HG03064 (cell line): ENCODE data around the gene FRMD4B.

Experiments used
- ATAC-seq: cut with Tn5 transposase; IDR thresholded peaks from one replicate; pipeline ENCODE4 v1.9.1; 2021; ENCODE audit warnings: low read depth; ENCODE audit not compliant: unreplicated experiment

Gene FRMD4B

GRCh38 chr3:69385723-69386555 lies at the start of gene FRMD4B:
FRMD4B (minus strand) TSS chr3:69386088; CDS start chr3:69385989, 99 bp downstream.
- ATAC-seq: no peak

GRCh38 chr3:69433969-69434325 lies 48.1 kb upstream of the FRMD4B start:
- no peak for ATAC-seq

DNA sequence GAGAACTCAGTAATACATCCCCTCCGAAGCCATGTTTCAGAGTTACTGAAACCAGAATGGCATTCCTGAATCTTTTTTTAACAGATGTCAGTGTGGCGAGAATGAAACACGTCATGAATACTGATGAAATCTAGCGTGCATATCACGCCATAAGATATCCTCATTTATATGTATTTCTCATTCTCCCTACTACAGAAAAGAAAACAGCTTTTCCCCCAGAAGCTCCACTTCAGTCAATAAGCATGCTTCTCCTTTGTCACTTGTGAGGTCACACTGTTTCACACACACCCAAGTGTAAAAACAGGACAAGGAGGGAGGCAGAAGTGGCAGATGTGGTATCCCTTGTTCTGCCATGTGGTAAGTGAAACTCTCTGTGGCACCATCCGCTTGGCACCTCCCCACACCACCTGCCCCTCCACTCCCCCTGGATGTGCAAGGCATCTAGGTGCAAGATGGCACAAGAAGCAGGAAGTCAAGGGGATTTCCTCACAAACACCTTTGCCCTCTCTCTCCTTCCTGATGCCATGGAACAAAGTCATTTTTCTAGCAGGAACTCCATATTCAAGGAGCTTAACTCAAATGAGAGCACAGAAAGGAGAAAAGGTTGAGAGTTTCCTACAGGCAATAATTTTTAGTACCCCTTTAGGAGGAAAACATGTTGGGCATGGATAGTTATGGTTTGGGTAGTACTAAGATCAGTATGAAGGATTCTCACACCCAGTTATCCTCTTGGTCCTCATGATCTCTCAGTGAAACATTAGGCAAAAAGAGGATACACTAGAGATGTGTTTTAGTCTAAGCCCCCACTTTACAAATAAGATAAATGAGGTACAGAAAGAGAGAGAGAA lies 47.5 kb upstream of the FRMD4B start:
- ATAC-seq: no peak

- no peak for ATAC-seq
Observed at GRCh38 chr3:69428657-69429255, 42.9 kb upstream of the FRMD4B start.

DNA sequence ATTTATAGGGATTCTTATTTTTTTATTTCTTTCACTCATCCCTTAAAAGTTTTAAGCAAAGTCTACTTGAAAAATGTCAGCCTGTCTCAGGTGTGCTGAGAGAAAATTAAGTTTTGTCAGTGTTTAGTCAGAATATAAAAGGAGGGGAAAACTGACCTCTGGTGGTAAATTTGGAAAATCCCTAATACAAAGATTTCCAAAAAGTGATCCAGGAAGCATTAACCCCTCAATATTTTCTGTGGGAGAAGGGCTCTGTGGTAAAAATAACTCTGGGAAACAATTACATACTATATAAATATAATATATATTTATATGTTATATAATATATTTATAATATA lies 41.0 kb upstream of the FRMD4B start:
- no peak for ATAC-seq

DNA sequence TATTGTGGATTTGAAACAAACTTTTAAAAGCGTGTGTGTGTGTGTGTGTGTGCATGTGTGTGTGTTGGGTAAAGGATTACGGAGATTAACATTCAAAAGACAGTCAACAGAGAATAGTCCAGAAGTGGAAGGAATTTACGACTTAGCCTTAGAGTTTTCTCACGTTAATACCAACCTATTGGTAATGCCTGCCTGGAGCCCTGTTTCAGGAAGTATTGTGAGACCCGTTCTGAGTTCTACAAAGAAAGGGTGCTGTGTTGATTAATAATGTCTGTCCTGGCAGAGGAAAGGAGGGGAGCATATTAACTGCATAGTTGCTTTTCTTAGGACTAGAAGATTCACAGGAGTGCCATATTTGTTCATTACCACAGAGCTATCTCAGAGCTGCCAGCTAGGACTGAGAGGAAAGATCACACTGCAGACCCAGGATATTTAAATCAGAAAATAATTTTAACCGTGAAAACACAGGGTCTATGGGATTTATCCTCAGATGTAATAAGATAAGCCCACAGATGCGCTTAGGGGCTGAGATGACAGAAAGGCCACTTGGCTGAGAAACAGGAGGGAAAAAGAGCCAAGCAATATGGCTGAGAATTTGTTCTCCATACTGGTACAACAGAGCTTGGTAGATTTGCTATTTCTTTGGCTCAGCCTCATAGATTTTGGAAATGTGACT lies 40.5 kb upstream of the FRMD4B start:
- ATAC-seq: no peak

DNA sequence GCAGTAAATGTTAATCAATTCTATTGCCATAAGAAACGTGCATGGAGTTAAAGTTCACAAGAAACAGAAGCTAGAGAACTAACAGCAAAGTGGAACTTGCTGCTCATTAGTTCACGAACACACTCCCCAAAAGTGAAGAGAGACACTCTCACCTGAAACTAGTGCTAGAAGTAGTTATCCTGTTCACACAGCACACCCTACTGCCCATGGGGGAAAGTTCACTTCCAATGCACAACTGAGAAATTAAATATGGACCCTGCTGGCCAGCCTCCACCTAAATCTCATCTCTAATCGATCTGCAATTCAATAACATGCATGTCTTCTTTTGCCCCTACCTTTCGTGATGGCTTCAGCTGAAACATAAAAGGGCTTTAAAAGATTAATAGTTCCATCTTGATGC lies 39.4 kb upstream of the FRMD4B start:
- ATAC-seq: no peak

GRCh38 chr3:69423463-69424155 lies 37.7 kb upstream of the FRMD4B start:
- ATAC-seq: no peak

GRCh38 chr3:69422751-69423150 lies 36.9 kb upstream of the FRMD4B start:
- no peak for ATAC-seq

GRCh38 chr3:69420781-69421520 lies 35.1 kb upstream of the FRMD4B start:
- ATAC-seq: no peak

DNA sequence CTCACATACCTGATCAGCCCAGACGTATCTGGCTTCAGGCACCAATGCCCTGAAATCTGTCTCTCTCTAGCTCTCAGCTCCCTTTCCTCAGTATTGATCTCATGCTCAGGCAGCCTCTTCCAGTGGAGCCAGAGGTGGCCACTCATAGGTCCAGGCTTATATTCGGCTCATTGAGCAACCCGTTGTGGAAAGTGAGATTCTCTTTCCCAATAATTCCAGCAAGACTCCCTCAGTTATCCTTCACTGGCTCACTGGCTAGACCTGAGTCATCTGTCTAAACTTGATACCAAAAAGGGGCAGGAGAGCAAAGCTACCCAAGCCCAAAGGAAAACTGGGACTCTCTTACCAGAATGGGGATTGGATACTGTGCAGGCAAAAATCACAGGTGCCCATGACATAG lies 33.4 kb upstream of the FRMD4B start:
- ATAC-seq: no peak

DNA sequence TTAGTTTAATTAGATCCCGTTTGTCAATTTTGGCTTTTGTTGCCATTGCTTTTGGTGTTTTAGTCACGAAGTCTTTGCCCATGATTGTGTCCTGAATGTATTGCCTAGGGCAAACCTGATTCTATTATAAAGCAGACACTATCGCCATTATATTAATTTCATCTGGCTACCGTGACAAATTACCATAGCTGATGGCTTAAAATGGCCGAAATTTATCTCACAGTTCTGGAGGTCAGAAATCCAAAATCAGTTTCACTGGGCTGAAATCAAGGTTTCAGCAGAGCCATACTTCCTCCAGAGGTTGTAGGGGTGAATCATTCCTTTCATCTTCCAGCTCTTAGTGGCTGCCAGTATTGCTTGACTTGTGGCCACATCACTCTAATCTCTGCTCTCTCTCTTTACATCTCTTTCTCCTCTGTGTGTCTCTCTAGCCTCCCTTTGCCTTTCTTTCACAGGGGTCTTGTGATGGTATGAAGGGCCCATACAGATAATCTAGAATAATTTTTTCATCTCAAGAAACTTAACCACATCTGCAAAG lies 31.7 kb upstream of the FRMD4B start:
- no peak for ATAC-seq

DNA sequence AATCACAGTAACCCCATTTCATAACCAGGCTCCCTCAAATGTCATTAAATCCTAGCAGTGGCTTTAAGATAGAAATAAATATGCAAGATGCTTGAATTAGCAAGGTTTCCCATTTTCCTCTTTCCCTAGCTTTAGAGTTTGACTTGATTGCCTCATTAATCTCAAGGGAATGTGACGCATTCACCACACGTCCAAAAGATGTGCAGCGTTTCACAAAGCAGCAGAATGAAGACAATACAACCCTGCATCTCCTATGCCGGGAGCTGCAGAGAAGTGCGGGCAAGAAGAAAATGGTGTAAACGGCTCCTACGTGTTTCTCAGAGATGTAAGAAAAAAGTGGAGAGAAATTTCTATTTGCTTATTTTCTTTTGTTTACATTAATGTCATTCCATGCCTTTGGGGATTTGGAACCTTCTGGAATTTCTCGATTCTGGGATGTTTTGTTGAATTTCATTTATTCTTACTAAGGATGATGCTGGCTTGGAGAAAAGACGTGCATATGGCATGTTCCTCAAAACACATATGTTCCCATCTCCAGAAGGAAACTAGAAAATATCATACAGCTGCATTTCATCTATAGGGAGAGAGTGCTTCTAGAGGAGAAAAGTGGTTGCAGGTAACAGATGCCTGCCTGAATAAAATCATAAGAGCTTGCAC lies 27.8 kb upstream of the FRMD4B start:
- no peak for ATAC-seq

DNA sequence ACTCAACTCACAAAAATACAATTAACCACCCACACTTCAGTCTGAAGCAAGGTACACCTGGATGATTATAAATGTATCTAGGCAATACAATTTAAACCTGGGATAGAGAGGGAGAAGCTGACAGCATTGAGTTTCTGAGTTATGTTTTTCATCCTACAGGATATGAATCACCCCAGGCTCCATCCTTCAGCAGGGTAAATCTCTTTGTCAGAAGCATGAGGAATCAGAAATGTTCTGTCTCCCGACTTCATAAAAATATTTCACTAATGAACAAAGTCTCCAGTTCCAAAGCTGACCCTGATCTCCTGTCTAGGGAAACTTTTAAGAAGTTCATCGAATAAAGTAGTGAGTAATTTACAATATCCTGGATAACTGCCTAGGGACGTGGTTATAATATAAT lies 25.5 kb upstream of the FRMD4B start:
- ATAC-seq: no peak

DNA sequence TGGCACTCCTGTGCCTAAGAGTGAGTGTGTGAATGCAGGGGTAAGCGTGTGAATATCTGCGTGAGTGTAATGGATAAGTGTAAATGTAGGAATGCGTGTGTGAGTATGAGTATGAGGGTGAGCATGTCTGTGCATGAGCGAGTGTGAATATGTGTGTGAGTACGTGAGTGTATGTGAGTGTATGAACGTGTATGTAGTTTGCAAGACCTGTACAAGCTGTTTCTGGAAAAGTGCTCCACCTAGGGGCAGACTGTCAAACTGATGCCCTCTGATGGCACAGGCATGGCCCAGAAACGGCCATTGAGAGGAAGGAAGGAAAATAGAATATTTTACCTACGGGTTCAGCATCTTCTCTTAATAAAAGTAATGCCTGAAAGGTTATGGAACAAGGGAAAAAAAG lies 24.4 kb upstream of the FRMD4B start:
- peak; percentile 90 for ATAC-seq

GRCh38 chr3:69409831-69410230 lies 23.9 kb upstream of the FRMD4B start:
- no peak for ATAC-seq

DNA sequence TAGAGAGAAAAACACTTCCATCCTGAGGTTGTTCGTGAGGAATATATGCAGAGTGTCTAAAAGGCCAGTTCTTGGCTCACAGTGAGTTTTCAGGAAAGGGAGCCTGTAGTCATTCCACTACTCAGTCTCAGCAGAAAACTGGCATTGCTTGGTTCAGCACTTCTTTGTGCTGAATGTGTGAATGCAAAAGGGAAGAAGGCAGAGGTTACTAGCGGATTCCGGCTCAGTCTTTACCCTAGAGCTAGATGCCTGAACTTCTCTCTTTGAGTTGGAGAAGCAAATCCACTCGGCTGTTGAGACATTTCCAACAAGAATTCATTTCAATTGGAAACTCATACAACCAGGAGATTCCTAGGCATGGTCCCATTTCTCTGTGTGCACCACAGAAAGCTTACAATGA lies 23.1 kb upstream of the FRMD4B start:
- ATAC-seq: no peak

- ATAC-seq: no peak
Observed at GRCh38 chr3:69408542-69408941, 22.7 kb upstream of the FRMD4B start.

- ATAC-seq: no peak
Observed at GRCh38 chr3:69407908-69408307, 22.0 kb upstream of the FRMD4B start.
